GM23248 (cell line): Measurements from ENCODE around the gene SLC12A4.

ENCODE experiments used
- EZH2 ChIP-seq: fragments of 200-600 bp; sonication (generic); IDR thresholded peaks from 2 replicates; pipeline ENCODE4 v1.6.1; 2018; ENCODE audit warnings: antibody characterized with exemption, mild to moderate bottlenecking; ENCODE audit not compliant: insufficient read depth, poor library complexity, severe bottlenecking
- EZH2phosphoT487 ChIP-seq: fragments of 200-600 bp; sonication (generic); IDR thresholded peaks from 2 replicates; pipeline ENCODE4 v1.6.1; 2018; ENCODE audit warnings: antibody characterized with exemption, moderate library complexity, mild to moderate bottlenecking, low read depth; ENCODE audit not compliant: insufficient read depth

DNA sequence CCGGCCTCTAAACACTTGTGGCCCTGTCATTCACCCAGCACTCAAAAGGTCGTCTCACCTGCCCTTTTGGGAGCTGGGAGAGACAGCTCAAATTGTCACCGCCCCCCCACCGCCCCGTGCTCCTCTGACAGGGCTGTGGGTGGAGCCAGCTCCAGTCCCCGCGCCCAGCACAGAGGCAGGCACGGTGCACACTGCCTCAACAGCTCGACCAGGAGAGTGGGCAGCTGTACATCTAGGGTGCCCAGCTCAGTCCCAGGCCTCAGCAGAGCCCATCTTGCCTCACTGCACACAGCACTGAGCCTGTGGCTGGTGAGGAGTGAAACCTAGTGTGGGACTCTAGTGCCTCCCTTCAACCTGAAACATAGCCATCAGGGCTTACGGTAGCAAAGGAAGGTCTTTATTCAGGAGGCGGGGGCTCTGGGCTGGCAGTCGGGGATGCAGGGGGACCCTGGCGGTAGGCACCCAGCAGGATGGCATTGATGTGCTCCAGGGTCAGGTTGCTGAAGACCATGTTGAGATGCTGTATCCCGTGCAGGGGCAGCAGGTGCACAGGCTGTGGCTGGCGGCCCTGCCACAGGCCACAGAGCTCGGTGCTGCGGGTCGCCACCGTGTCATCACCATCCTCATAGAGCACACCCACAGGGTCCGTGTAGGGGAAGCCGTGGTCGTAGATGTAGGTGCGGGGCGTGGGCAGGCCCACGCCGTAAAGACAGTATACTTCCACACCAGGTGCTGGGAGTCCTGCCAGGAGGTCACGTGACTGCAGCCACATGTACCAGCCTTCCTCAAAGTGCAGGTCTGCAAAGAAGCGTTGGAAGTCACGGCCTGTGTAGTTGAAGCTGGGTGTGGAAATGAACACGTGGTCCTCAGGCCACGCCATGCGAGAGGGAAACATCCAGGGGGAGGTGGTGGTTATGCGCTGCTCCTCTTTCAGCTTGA lies 28.7 kb downstream of the SLC12A4 start:
- no peak for TF ChIP-seq EZH2
- TF ChIP-seq EZH2phosphoT487: no peak
